C4-2B (cell line): Measurements from ENCODE around the gene RD3L.
A peak's percentile ranks its signal among the peaks of the same experiment; 100 is the strongest.
"Not testable (repeated sequence)": the region's sequence is repeated elsewhere in the genome, so short reads cannot be mapped to it uniquely, and the experiment has no call there.

Experiments
- H3K27ac ChIP-seq: fragments of 450-650 bp; 2 replicates; pipeline ENCODE4 v1.5.1; 2017
- ZFX ChIP-seq: fragments of 450-650 bp; IDR thresholded peaks from 2 replicates; pipeline ENCODE4 v1.6.1; 2017
- TF ChIP-seq, protein P1 (sequence below): fragments of 450-650 bp; conservative IDR thresholded peaks from 2 replicates; pipeline ENCODE4 v1.5.1; 2017; ENCODE audit warnings: mild to moderate bottlenecking

RD3L gene

DNA sequence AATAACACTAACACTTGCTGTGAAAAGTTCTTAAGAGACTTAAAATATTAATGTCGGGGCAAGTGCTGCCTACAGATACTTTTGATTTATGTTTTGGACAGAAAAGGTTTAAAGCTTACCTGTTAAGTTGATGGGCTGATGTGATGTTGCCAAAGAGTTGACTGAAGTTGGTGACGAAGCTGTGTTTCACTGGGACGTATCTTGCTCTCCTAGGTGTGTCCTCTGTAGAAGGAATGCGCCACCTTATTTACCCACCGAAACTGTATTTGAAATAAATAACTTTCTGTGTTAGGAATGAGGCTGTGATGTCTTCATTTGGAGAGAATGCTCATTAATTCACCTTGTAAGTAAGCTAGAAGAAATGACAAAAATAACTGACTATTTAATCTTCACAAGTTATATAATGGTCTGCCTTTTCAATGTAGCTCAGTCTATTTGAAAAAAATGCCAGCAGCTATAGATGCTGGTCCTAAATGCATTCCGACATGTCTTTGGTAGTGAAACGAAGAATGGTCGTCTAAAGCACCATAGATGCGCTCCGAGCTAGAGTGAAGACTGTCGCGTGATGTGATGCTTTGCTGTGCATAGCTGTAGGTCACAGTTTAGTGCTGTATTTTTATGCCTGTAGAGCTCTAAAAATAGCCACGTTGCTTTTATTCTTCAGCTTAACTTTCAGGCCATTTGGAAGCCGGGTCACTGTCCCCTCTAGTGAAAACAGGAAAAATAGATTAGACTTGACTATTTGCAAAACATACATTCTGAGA, at the start of gene RD3L:
Gene RD3L (minus strand): TSS at position 557 of the 764 bp plus-strand sequence. CDS start 834 bp downstream, outside the sequence.
- no peak within 1 kb of the TSS for H3K27ac ChIP-seq
- no peak for TF ChIP-seq ZFX
- TF ChIP-seq, protein P1, sequence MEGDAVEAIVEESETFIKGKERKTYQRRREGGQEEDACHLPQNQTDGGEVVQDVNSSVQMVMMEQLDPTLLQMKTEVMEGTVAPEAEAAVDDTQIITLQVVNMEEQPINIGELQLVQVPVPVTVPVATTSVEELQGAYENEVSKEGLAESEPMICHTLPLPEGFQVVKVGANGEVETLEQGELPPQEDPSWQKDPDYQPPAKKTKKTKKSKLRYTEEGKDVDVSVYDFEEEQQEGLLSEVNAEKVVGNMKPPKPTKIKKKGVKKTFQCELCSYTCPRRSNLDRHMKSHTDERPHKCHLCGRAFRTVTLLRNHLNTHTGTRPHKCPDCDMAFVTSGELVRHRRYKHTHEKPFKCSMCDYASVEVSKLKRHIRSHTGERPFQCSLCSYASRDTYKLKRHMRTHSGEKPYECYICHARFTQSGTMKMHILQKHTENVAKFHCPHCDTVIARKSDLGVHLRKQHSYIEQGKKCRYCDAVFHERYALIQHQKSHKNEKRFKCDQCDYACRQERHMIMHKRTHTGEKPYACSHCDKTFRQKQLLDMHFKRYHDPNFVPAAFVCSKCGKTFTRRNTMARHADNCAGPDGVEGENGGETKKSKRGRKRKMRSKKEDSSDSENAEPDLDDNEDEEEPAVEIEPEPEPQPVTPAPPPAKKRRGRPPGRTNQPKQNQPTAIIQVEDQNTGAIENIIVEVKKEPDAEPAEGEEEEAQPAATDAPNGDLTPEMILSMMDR, result no peak

DNA sequence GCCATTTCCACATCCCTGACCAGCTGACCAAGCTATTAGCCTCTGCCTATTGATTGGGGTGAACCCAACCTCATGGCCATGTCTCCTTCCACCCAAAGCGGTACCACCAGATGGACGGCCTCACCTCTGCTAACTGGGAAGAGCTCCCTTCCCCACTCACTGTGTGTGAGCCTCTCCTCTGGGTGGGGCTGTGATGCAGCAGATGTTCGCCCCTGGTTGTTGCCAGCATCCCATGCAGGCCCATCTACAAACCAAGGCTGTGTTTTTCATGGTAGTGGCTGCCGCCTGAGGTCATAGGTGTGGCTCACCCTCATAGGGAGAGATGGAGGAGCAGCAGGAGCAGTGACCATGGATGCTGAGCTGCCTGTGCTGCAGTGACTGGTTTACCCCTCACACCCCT, 47.6 kb upstream of the RD3L start:
- TF ChIP-seq, protein P1, result no peak
- TF ChIP-seq ZFX, result no peak
- H3K27ac ChIP-seq, result no peak overlapping the region

GRCh38 chr14:103989034-103989433, 46.7 kb upstream of the RD3L start:
- H3K27ac ChIP-seq, result no peak overlapping the region
- TF ChIP-seq, protein P1, result no peak
- TF ChIP-seq ZFX, result no peak

DNA sequence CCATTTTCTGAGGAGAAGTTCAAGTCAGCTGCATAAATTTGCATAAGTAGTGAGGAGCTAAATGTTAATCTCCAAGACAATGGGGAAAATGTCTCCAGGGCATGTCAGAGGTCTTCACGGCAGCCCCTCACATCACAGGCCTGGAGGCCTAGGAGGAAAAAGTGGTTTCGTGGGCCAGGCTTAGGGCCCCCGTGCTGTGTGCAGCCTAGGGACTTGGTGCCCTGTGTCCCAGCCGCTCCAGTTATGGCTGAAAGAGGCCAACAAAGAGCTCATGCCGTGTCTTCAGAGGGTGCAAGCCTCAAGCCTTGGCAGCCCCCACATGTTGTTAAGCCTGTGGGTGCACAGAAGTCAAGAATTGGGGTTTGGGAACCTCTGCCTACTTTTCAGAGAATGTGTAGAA, 41.9 kb upstream of the RD3L start:
- no peak for TF ChIP-seq ZFX
- TF ChIP-seq, protein P1, result no peak
- H3K27ac ChIP-seq, result no peak overlapping the region

DNA sequence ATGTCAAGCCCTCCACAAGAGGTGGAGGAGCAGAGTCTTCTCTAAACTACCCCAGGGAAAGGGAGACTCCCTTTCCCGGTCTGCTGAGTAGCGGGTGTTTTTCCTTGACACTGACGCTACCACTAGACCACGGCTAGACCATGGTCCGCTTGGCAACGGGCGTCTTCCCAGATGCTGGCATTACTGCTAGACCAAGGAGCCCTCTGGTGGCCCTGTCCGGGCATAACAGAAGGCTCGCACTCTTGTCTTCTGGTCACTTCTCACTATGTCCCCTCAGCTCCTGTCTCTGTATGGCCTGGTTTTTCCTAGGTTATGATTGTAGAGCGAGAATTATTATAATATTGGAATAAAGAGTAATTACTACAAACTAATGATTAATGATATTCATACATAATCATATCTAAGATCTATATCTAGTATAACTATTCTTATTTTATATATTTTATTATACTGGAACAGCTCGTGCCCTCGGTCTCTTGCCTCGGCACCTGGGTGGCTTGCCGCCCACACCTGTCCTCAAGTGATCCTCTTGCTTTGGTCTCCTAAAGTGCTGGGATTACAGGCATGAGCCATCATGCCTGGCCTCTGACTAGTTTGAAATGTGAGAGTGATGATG, 38.4 kb upstream of the RD3L start:
- TF ChIP-seq, protein P1, result peak; percentile 90
- not testable (repeated sequence) for H3K27ac ChIP-seq

DNA sequence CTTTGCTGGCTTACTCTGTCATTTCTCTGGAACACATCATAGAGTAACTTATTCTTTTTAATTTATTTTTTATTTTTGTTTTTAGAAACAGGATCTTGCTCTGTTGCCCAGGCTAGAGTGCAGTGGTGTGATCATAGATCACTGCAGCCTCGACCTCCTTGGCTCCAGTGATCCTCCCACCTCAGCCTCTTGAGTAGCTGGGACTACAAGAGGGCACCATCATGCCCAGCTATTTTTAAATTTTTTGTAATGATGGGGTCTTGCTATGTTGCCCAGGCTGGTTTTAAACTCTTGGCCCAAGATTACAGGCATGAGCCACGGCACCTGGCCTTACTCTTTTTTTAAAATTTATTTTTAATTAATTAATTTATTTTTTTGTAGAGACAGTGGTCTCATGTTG, 32.2 kb upstream of the RD3L start:
- no peak for TF ChIP-seq ZFX
- TF ChIP-seq, protein P1, result no peak

DNA sequence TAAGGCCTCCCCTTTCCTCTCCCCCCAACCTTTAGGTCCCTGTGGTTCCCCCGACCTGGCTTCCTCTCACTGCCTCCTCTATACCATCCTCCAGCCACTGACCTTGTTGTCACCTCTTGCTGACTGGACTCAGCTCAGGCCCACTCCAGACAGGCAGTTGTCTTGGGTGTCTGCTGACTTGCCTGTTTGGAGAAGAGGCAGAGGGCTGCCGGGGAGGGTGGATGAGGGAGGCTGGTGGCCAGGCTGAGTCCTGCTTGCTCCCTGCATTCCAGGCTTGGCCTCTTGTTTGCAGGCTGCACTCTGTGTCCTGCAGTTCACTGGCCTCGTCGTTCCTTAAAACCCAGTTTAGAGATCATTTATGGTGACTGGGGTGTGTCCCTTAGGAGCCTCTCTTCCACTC, 31.0 kb upstream of the RD3L start:
- no peak for TF ChIP-seq ZFX
- TF ChIP-seq, protein P1, result no peak
- no peak overlapping the region for H3K27ac ChIP-seq

More for the DNA sequence above, 32.2 kb upstream of the RD3L start:
- no peak overlapping the region for H3K27ac ChIP-seq
